Colon (tissue), 2 donors: ENCODE data around the gene SLC9A6.
"Not testable (repeated sequence)": the region's sequence is repeated elsewhere in the genome, so short reads cannot be mapped to it uniquely, and the experiment has no call there.

Source experiments
- FAIRE-seq: peaks from 2 replicates; lab custom pipeline; 2012; peaks lifted over from hg19 to GRCh38; lab: Jason Lieb, UNC
- donor health status: control.
- donor health status: control.

SLC9A6 gene

DNA sequence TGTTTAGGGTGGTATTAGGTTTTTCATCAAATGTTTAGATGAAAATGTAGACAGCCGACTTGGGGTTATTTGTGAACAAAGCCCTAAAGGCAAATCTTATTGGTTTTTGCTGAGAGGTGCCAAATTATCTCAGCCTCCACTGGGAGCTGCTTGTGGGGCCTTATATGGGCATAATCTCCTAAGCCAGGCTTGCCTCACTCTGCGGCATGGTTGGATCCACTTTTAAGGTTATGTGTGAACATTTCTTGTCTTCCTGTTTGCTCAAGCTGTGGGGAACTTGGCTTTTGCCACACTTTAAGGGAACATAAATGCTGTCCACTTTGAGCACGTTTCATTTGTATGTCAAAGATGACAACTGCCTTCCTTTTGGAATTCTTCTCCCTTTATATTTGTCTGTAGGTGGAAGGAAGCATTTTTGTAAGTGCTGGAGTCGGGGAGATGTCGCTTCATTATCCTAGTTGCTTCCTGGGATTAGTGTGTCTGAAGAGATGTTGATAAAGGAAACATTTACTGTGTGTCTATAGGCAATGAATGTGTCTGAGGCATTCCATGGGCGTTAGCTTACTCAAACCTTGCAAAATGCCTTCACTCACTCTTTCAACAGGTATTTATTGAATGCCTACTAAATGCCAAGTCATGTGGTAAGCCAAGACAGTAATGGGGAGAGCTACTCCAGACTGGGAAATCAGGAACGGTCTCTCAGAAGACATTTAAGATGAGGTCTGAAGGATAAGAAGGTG is 78.3 kb downstream of the SLC9A6 start:
- no peak for FAIRE-seq

DNA sequence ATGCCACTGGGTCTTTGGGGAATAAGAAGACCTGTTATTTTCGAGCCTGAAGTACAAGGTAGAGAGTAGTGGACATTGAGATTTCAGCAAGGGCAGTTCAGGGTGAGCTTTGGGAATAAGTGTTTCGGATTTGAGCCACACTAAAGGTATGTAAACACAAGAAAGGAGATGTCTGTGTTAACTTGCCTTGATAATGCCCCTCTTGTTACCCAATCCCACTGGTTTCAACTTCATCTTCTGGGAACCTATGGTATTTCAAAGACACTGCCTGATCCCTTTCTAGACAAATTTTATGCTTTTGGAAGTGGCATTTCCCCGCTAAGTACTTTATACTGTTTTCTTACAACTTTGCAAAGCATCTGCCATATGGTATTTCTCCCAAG is 79.4 kb downstream of the SLC9A6 start:
- FAIRE-seq: no peak

DNA sequence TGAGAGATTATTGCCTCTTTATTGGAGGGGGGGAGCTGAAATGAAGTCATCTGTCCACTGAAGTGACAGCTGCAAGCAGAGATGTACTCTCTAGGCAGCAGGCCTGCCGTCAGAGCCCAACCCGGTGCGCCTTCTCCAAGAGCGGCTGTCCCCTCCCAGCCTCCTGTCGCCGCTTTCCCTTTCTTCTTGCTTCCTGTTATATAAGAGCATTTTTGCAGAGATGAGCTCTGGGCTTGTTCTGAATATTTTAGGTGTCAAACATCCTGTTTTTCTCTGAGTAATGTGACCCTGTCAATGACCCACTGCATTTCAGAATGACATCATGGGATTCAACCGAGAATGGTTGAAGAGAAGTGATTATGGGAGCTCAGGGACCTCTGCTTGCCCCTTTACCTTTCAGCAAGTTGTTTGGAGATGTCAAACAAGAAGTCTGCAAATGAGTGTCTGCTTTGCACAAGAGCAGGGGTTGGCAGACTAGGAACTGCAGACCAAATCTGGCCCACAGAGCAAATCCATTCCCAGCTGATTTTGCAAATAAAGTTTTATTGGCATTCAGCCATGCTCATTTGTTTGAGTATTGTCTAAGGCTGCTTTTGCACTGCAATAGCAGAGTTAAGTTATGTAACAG is 79.9 kb downstream of the SLC9A6 start:
- FAIRE-seq: no peak

GRCh38 chrX:136067097-136067496 is 81.9 kb downstream of the SLC9A6 start:
- FAIRE-seq: no peak

- FAIRE-seq: no peak
These were observed 82.7 kb downstream of the SLC9A6 start for GRCh38 chrX:136067966-136068365.

DNA sequence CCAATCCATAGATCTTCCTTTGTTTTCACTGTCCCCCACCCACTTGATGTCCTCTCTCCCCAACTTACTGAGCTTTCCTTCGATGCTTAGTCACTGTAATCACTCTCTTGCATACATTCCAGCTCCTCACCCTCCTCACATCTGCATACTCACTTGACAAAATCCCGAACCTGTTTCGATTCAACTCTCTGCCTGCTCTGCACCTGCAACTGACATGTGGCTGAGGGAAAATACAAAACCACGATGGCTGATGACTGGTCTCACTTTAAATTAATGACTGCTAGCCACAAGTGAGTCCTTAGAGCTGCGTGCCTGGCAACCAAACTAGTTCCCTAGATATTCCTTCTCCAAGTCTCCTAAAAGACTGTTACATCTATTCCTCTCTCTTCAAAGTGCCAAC is 91.7 kb downstream of the SLC9A6 start:
- no peak for FAIRE-seq

GRCh38 chrX:136080766-136081165 is 95.5 kb downstream of the SLC9A6 start:
- no peak for FAIRE-seq

GRCh38 chrX:136086521-136086920 is 101.3 kb downstream of the SLC9A6 start:
- FAIRE-seq: no peak

DNA sequence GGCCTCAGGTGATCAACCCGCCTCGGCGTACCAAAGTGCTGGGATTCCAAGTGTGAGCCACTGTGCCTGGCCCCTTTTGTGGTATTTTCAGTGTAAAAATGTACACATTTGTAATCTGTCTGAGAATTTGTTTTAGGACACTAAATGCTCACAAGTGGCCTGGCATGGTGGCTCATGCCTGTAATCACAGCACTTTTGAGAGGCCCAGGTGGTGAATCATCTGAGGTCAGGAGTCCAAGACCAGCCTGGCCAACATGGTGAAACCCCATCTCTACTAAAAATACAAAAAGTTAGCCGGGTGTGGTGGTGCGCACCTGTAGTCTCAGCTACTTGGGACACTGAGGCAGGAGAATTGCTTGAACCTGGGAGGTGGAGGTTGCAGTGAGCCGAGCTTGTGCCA is 106.7 kb downstream of the SLC9A6 start:
- not testable (repeated sequence) for FAIRE-seq

GRCh38 chrX:136094962-136095361 is 109.7 kb downstream of the SLC9A6 start:
- no peak for FAIRE-seq
